Measurements from ENCODE around the gene CDC23.

- TF ChIP-seq CTCF (conservative IDR thresholded peaks at IDR 0.05 in 1 of 2, IDR thresholded peaks at IDR 0.05 in 1 of 2; ENCODE audit: extremely low read depth in 1 of 2, insufficient read depth in 1 of 2, low read depth in 1 of 2, low read length in 2 of 2) (no peak), EZH2 (IDR thresholded peaks at IDR 0.05; ENCODE audit: borderline replicate concordance, low read length) (no peak)
Observed at GRCh38 chr5:138159666-138160065, 53.5 kb downstream of the CDC23 start.

All from mammary epithelial cell (primary cell).